GM12878 (cell line): Measurements from ENCODE around the gene KLF4.

Source experiments
- CTCF ChIP-seq, 3 experiments: IDR thresholded peaks in 2 of 3; conservative IDR thresholded peaks in 1 of 3; 2 replicates each; pipeline ENCODE4 v1.5.1; 2011; ENCODE audit warnings: low read depth in 3 of 3, low read length in 3 of 3, mild to moderate bottlenecking in 3 of 3, control low read depth in 2 of 3, moderate library complexity in 2 of 3, inconsistent platforms in 1 of 3, mixed read lengths in 1 of 3; ENCODE audit not compliant: control insufficient read depth in 2 of 3, insufficient read depth in 1 of 3; ENCODE audit errors: extremely low read depth in 1 of 3
- NFYB ChIP-seq: IDR thresholded peaks from 2 replicates; pipeline ENCODE4 v1.6.1; 2011; ENCODE audit warnings: low read depth, mild to moderate bottlenecking, low read length, improper control_type of control experiment, moderate library complexity; ENCODE audit not compliant: insufficient read depth
- ZBTB33 ChIP-seq: fragments of 450-650 bp; IDR thresholded peaks from 2 replicates; pipeline ENCODE4 v1.6.1; 2017; ENCODE audit warnings: mild to moderate bottlenecking

DNA sequence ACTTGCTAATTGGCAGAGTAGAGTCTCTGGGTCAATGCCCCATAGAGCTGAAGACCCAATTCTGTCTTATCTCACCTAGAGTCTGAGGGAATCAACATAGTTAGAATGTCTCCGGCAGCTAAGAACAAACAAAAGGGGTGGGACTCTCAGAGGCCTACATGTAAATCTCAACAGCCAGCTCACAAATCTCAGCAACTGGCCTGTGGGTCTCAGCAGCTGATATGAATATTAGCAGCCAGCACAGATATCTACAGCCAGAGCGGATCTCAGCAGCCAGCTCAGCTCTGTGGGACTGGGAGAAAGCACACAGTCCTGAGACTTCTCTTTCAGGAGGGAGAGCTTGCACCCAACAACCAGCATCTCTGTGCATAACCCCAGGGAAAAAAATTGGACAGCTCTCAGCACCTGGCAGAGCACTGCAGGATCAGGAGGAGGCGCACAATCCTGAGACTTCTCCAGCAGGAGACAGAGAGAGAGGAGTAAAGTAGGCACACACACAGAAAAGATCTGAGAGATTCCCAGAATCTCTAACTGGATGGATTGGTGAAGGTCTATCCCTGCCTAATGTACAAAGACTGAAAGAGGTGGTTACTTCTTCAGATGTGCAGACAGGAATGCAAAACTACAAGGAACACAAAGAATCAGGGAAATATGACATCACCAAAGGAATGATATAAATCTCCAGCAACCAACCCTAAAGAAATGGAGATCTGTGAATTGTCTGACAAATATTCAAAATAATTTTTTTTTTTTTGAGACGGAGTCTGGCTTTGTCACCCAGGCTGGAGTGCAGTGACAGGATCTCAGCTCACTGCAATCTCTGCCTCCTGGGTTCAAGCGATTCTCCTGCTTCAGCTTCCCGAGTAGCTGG is 29.2 kb downstream of the KLF4 start:
- TF ChIP-seq ZBTB33: no peak
- TF ChIP-seq NFYB: no peak
- no peak for TF ChIP-seq CTCF (IDR thresholded peaks at IDR 0.05 in 2 of 3, conservative IDR thresholded peaks at IDR 0.05 in 1 of 3; ENCODE audit: control insufficient read depth in 2 of 3, extremely low read depth in 1 of 3, insufficient read depth in 1 of 3, low read depth in 3 of 3, low read length in 3 of 3)
